Subcutaneous adipose tissue (tissue), 4 donors: Measurements from ENCODE around the gene CDON. TPM values are rescaled to one million over a fixed set of nuclear protein-coding genes. Genes with fewer than 3 reads are reported as not detected.

Experiments used
- total RNA-seq, 4 donors: library from RNA; depleted of rRNA; stranded (reverse); fragments of >200 nt; gene quantifications; one replicate each; pipeline ENCODE4 v1.1.0, GENCODE V29; 2016
- TF ChIP-seq, protein P1 (sequence below): fragments of 450-650 bp; IDR thresholded peaks from one replicate; pipeline ENCODE4 v1.5.1; 2016; ENCODE audit warnings: low read depth, mild to moderate bottlenecking, control low read depth, antibody characterized with exemption, moderate library complexity

CDON gene
- total RNA-seq, 4 donors from 2014 or later: 16.7 to 30.0 (median 20.3) TPM

DNA sequence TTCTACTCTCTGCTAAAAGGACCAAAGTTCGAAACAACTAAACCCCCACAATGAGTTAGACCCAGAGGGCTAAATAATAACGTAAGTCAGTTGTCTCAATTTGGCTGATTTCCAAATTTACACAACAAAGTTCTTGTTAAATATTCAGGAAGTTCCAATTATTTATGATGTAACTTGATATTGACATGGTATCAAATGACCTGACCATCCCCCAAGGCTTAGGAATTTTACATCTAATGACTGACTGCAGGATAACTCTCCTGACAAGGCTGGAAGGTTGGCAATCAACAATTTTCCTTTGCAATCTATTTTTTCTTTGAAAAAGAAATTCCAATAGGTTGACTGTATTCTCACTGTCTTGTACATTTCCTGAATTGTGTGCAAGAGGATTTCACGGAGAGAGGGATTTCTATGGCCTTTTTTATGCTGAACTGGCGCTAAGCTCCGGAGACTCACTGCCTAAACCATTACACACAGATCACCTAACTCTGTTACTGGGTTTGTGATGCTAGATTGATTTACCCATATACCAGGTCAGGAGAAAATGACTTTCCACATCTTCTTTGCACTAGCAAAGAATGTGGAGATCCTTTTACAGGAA lies 9.6 kb upstream of the CDON start:
- TF ChIP-seq, protein P1, sequence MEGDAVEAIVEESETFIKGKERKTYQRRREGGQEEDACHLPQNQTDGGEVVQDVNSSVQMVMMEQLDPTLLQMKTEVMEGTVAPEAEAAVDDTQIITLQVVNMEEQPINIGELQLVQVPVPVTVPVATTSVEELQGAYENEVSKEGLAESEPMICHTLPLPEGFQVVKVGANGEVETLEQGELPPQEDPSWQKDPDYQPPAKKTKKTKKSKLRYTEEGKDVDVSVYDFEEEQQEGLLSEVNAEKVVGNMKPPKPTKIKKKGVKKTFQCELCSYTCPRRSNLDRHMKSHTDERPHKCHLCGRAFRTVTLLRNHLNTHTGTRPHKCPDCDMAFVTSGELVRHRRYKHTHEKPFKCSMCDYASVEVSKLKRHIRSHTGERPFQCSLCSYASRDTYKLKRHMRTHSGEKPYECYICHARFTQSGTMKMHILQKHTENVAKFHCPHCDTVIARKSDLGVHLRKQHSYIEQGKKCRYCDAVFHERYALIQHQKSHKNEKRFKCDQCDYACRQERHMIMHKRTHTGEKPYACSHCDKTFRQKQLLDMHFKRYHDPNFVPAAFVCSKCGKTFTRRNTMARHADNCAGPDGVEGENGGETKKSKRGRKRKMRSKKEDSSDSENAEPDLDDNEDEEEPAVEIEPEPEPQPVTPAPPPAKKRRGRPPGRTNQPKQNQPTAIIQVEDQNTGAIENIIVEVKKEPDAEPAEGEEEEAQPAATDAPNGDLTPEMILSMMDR: no peak

GRCh38 chr11:126063507-126063852 lies 814 bp upstream of the CDON start:
- TF ChIP-seq, protein P1: no peak

- TF ChIP-seq, protein P1: no peak
Measured at GRCh38 chr11:126061707-126062678, 673 bp downstream of the CDON start.

- TF ChIP-seq, protein P1: no peak
Measured at GRCh38 chr11:126060757-126061171, 1.9 kb downstream of the CDON start.

GRCh38 chr11:126059238-126059781 lies 3.4 kb downstream of the CDON start:
- TF ChIP-seq, protein P1: no peak

DNA sequence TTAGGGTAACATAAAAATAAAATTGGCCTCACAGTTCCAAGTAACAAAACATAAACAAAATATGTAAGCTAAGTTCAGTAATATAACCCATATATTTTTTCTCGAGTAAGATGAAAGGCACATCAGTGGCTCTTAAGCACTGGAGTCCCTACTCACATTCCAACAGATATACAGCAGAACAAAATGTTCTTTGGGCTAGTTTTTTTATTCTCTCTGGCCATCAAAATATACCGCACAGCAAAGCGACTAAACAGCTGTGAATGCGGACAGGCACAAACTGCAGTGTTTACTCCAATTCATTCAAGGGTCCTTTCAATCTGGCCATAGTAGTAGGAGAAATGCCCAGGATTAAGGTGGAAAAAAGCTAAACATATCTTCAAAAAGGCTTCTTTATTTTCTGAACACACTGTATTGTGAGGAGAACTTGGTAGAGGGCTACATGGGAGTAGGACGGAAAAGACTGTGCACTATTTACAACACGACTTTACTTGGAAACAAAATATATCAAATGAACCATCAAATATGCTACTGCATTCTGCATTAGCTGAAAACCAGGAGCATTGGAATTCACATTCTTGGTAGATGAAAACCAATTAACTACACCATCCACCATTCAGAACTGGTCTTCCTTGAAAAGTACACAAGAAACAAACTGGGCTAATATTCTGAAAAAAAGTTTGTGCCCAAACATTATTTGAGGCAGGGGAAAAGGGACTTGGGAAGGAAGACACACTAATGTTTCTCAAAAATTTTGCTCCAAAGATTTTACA lies 4.4 kb downstream of the CDON start:
- TF ChIP-seq, protein P1: no peak
